Activated gamma-delta T cell treated with Interleukin-2 at 50 U/mL for 16 hours (primary cell): Measurements from ENCODE around the gene AHDC1.
"Not testable (repeated sequence)": the region's sequence is repeated elsewhere in the genome, so short reads cannot be mapped to it uniquely, and the experiment has no call there.

ENCODE experiments used
- DNase-seq: peaks from one replicate; pipeline ENCODE4 v3.0.0-alpha.2; 2020

AHDC1 gene

GRCh38 chr1:27548858-27549719 is 54.9 kb downstream of the AHDC1 start:
- DNase-seq = no peak

- no peak for DNase-seq
These were observed 55.6 kb downstream of the AHDC1 start for GRCh38 chr1:27548136-27548853.

- no peak for DNase-seq
These were observed 56.5 kb downstream of the AHDC1 start for GRCh38 chr1:27547220-27548116.

GRCh38 chr1:27545876-27546275 is 58.1 kb downstream of the AHDC1 start:
- DNase-seq = no peak

- DNase-seq = no peak
These were observed 58.7 kb downstream of the AHDC1 start for GRCh38 chr1:27545271-27545670.

GRCh38 chr1:27544834-27545233 is 59.1 kb downstream of the AHDC1 start:
- no peak for DNase-seq

- DNase-seq = no peak
These were observed 60.7 kb downstream of the AHDC1 start for GRCh38 chr1:27543284-27543683.

GRCh38 chr1:27542463-27543273 is 61.3 kb downstream of the AHDC1 start:
- DNase-seq = no peak

- DNase-seq = no peak
These were observed 63.8 kb downstream of the AHDC1 start for GRCh38 chr1:27539901-27540861.

- no peak for DNase-seq
These were observed 65.2 kb downstream of the AHDC1 start for GRCh38 chr1:27538793-27539192.

GRCh38 chr1:27538305-27538676 is 65.7 kb downstream of the AHDC1 start:
- not testable (repeated sequence) for DNase-seq

- DNase-seq = no peak
These were observed 67.2 kb downstream of the AHDC1 start for GRCh38 chr1:27536767-27537166.

GRCh38 chr1:27536010-27536757 is 67.8 kb downstream of the AHDC1 start:
- no peak for DNase-seq

- no peak for DNase-seq
These were observed 68.6 kb downstream of the AHDC1 start for GRCh38 chr1:27535386-27535785.

- DNase-seq = no peak
These were observed 71.8 kb downstream of the AHDC1 start for GRCh38 chr1:27531959-27532685.

GRCh38 chr1:27530192-27530591 is 73.8 kb downstream of the AHDC1 start:
- DNase-seq = no peak

GRCh38 chr1:27529704-27530018 is 74.3 kb downstream of the AHDC1 start:
- no peak for DNase-seq

- no peak for DNase-seq
These were observed 74.9 kb downstream of the AHDC1 start for GRCh38 chr1:27528818-27529703.
